NCI-H1092 treated with DMSO at 0.1 percent for 48 hours (cell line): Measurements from ENCODE around the gene TFR2.

Experiments
- DNase-seq: peaks from one replicate; lab custom pipeline; 2025; lab: John Stamatoyannopoulos, UW

Gene TFR2

DNA sequence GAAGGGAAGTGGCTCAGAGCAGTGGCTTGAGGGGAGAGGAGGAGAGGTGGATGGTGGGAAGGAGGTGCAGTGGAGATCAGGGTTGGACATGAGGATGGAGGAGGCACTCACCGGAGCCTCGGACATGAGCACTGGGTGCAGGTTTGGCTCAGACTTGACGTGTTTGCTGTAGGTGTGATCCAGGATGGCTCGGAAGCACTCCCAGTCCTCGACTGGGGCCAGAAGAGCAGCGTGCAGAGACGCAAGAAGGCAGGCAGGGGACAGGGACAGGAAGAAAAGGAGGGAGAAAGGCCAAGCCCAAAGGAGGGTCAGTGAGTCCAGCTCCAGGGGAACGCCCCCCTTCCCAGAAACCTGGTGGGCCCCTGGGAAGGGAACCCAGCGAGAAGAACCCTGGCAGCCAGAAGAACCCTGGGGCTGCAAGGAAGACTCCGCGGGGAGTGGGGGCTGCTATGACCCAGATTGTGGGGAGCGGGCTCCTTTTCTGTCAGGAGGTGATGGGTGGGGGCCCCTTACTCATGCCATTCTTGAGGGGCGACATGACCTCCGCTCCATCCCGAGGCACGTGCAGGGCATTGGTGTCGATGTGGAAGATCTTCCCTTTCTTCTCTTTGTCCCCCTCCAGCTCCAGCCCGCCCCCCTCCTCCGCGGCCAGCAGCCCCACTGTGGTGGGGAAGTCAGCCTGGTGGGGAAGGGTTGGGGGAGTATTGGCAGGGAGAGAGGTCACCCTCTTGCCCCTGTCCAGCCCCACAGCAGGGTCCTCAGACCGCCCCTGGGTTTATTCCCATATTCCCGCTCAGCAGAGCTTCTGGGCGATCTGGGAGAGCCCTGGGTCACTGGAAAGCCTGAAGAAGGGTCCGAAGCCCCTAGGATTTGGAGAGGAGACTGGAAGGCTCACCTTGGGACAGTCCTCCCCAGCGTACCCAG, 13.8 kb upstream of the TFR2 start:
- DNase-seq = no peak

DNA sequence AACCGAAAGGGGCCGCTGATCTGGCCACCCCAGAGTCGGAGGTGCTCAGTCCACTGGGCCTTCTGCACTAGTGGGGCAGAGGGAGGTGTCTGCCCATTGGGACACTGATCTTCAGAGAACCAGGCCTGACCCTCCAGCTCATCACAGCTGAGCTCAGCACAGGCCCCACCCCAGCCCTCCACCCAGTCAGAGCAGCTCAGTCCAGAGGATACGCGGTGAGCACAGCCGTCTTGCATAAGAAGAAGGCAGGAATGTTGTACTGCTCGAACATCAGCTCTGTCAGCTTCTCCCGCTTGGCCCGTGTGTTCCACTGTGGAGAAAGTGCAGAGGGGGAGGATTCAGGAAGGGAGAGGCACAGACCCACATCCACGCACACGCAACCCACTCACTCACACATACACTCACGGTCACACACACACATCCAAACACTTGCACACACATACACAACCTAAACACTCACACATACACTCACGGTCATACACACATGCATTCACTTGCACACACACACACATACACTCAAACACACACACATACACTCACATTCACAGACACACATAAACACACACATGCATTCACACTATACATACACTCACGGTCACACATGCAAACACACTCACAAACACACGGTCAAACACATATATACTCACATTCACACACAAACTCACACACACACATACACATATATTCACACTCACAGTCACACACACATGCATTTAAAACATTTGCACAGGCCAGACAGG, 8.6 kb upstream of the TFR2 start:
- DNase-seq = no peak

DNA sequence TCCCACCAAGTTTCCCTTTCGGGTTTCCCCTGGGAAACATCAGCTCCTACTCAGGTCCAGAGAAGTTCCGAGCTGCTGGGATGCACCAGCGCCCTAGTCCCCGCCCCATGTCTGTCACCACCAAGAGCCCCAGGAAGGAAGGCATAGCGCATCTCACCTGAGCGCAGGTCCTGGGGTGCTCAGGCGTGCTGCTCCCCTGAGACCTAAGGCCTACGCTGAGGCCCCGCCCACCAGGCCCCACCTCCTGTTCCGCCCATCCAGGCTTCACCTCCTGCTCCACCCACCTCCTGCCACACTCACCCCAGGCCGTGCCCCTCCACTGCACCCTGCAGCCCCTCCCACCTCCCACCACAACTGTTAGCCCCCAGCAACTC, 1.2 kb upstream of the TFR2 start:
- no peak for DNase-seq

DNA sequence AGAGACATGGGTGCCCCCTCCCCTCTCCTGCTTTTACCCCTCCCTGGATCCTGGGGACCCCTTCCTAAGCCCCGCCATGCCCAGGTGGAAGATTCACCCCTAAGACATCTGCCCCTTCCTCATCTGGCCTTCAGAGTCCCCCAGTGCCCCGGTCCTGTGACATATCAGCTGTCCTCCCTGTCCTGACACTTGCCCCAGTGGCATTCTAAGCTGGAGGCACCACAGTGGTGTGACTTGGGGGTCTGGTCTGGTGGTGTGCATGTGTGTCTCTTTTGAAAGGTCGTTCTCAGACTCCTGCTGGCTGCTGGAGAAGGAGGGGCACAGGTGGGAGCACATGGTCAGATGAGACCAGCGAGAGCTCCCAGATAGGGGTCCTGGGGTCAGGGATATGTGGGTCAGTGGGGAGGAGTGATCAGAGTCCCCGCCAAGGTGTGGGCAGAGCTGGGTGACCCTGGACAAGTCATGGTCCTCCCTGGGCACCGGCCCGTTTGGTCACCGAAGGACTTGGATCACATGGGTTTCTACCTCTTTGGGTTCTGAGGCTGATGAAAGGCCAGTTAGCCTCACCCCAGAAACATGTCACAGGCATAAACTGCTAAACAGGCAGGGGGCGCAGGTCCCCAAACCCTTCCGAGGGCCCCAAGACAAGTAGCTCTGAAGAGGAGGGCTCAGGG, 645 bp upstream of the TFR2 start:
- no peak for DNase-seq

DNA sequence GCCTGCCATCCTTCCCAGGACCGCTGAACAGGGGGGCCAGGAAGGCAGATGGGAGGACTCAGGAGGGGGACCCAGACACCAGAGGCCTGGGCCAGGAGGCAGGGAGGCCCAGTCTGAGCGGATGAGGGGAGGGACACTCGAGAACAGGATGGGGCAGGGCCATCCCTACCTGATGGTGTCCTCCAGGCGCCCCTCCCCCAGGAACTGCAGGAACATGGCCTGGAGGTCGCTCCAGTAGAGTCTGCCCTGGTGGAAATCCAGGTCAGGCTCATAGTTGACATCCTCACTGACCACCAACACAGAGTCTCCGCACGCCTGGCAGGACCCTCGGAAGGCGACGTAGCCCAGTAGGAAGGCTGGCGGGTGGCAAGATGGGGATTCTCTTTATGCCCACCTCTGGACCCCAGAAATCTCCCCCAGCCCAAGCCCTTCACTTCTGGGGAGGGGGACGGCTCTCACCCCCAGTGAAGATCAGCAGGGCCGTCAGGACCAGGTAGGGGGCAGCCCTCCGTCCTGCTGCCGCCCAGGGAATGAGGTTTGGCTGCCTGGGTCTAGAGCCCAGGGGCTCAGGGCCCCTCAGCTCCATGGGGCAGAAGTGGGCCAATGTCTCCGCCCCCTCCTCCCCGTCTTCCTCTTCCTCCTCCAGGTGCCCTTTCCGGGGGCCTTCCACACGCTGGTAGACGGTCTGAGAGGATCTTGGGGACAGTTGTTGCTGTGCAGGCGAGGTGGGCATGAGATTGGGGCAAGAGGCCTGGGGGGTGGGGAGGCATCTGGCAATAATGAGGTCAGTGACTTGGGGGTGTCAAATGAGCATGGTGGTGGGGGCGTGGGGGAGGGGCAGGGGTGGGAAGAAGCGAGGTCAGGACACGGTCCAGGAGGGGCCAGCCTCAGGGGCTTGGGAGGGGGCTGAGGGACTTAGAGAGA, 573 bp downstream of the TFR2 start:
- DNase-seq = no peak

DNA sequence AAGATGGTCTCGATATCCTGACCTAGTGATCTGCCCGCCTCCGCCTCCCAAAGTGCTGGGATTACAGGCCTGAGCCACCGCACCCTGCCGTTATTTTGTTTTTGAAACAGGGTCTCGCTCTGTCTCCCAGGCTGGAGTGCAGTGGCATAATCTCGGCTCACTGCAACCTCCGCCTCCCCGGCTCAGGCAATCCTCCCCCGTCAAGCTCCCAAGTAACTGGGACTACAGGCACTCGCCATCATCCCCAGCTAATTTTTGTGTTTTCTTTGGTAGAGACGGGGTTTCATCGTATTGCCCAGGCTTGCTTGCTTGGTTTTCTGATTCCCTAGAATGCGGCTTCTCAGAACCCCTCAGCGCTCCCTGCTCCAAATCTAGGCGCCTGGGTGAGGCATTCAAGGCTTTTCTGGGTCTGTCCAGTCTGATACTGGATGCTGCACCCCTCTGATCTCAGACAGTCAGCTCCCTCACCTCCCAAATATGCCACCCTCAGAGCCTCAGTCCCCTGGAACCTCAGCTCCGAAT, 1.3 kb downstream of the TFR2 start:
- DNase-seq = no peak

DNA sequence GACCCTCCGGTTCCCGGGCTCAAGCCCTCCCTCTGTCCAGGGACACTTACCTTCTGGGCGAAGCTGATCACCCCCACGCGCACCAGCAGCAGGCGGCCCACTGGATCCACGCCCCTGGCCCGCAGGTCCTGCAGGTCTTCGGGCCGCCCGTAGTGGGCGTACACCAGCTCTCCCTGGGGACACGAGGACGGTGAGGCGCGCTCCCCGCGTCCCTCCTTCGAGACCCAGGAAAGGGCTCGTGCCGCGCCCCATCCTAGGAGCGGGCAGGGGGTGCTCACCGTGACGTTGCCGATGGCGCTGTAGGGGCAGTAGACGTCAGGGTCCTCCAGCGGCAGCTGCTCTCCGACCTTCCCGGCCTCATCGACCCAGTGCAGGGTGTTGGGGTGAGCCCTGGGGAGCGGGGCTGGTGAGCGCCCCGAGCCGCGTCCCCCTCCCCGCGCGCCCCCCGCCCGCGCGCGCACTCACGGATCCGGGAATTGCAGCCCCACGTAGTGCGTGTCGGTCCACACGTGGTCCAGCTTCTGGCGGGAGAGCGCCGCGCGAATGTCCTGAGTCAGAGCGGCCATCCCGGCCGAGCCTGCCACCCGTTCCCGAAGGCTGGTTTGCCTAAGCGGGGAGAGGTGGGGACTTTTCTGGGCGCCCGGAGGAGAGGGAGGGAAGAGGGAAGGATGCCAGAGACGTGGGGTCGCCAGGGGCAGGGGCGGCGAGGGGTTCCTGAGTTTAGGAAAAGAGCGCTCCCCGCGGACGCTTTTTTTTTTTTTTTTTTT, 8.2 kb downstream of the TFR2 start:
- peak; percentile 50 for DNase-seq

DNA sequence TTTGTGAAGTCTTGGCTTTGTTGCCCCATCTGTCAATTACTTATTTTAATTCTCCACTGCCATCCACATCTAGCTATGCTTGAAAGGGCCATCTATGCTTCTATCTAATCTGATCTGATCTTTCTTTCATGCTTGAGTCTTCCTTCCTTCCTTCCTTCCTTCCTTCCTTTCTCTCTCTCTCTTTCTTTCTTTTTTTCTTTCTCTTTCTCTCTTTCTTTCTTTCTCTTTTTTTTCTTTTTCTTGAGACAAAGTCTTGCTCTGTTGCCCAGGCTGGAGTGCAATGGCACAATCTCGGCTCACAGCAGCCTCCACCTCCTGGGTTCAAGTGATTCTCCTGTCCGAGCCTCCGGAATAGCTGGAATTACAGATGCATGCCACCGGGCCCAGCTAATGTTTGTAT, 11.3 kb downstream of the TFR2 start:
- DNase-seq = no peak

DNA sequence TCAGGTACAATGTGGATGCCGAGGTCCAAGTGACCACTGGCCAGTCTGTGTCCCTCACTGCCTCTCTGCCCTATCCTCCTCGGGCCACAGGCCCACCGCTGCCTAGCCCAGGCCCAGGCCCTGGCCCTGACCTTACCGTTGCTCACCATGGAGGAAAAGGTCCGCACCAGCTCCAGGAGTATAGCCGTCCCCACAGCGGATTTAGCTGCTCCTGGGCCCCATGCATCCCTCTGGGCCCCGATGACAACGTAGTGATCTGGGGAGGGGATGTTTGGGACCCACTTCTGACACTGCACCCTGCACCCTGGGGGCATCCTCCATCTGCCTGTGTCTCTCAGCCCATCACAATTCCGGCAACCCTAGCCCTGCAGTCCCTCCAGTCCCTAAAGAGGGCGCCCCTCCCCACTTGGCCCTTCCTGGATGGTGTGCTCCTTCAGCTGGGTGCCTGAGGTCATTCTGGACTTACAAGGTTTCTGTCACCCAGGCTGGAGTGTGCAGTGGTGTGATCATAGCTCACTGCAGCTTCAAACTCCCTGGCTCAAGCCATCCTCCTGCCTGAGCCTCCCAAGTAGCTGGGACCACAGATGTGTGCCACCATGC, 12.1 kb downstream of the TFR2 start:
- no peak for DNase-seq

DNA sequence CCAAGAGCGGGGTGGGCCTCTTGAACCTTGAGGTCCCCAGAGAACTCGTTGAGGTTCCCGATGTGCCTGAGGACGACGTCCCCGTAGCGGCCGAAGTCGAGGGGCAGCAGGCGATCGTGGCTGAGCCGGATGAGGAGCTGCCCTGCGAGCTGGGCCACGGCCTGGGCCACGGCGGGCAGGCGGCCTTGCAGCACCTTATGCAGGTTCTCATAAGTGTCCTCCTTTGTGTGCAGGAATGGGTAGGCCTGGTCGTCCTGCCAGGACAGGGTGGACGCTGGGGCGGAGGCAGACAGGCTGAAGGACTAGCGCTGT, 14.2 kb downstream of the TFR2 start:
- no peak for DNase-seq

DNA sequence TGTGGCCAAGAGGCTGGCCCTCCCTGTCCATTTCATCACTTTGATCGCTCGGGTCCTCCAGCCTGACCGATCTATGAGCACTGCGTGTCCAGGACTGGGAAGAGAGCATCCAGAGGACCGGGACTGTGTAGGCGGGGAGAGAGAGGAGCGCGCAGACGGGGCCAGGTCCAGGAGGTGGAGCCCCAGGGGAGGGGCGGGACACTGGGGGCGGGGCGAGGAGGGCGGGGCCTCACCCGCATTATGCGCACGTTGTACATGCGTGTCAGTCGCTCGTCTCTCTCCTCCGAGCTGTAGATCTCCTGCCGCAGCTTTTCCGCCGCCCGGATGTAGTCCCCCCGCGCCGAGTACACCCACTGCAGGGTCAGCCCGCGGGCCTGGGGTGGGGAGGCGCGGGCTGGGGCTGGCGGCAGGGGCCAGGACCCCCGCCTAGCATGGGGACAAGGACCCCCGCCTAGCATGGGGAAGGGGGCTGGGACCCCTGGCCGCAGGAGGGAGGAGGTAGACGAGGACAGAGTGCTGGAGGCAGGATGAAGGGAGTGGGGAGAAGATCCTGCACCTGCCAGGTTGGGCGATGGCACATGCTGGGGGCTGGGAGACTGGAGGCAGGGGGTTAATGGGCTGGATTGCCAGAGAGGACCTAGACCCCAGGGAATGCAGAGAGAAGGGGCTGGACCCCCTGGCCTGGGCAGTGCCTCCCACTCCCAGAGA, 14.7 kb downstream of the TFR2 start:
- DNase-seq = peak; percentile 82

DNA sequence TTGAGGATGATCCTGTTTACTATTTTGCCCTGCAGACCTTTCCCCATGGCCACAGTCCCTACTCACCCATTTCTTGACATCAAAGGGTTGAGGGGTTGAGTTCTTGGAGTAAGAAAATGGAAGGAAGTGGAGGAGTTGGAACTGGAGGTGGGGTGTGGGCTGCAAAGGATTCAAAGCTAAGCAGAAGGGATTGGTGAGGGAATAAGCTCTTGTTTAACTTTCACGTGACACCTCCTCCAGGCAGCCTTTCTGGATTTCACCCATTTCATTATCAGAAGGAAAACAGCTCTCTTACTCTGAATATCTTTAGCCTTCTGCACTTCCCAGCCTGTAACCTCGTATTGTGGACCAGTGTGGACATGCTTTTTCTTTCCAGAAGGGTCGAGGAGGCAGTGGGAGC, 15.3 kb downstream of the TFR2 start:
- DNase-seq = no peak

DNA sequence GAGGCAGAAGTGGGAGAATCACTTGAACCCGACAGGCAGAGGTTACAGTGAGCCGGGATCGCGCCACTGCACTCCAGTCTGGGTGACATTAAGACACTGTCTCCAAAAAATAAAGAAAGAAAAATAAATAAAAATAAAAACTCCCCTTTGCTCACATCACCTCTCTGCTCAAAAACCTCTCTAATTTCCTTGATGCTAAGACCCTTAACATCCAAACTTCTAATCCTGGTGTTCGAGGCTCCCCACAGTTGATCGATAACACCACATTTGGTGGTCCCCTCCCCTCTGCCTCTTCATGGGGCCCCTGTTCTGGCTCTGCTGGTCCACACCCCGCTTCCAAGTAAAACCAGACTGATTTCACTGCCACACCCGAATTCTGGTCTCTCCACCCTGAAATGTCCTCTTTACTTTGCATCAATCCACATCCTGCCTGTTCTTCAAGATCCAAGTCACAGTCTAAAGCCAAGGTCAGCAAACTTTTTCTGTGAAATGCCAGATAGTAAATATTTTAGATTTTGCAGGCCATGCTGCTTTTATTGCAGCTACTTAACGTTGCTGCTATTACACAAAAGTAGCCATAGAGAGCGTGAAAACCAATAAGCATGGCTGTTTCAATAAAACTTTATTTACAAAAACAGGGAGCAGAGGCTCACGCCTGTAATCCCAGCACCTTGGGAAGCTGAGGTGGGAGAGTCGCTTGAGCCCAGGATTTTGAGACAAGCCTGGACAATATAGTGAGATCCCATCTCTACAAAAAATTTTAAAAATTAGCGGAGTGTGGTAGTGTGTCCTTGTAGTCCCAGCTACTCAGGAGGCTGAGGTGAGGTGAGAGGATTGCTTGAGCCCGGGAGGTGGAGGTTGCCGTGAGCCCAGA, 17.2 kb downstream of the TFR2 start:
- DNase-seq = no peak

DNA sequence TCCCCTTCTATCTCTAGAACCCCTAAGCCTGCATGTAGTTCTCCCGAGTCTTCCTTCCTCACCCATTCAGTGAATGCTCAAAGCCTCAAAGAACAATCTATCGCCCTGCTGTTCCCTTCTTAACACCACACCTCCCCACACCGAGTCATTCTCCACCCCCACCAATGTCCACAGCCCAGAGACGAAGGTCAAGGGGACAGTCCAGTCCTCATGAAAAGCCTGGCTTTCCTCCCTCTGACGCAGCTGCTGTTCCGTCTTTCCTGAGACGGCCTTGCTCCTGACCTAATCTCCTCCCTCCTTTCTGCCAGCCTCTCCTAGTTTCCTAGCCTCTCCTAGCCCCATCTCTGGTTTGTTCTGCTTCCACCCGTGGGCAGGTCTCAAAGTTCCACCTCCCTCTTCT, 19.8 kb downstream of the TFR2 start:
- DNase-seq = no peak

DNA sequence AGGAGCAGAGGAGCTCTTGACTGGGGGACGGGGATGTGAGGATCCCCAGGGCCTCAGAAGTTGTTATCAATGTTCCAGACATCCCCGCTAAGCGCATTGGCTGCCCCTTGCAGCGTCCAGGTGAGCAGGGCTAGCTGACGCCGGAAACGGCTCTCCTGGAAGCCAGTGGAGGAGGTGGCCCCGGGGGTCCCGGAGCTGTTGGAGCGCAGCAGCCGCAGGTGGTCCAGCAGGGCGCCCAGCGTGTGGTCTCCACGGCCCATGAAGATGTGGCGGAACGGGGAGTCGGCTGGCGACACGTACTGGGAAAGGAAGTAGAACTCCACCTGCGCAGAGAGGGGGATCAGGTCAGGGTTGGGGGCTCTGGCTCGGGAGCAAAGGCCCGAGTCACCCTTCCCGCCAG, 20.5 kb downstream of the TFR2 start:
- no peak for DNase-seq

DNA sequence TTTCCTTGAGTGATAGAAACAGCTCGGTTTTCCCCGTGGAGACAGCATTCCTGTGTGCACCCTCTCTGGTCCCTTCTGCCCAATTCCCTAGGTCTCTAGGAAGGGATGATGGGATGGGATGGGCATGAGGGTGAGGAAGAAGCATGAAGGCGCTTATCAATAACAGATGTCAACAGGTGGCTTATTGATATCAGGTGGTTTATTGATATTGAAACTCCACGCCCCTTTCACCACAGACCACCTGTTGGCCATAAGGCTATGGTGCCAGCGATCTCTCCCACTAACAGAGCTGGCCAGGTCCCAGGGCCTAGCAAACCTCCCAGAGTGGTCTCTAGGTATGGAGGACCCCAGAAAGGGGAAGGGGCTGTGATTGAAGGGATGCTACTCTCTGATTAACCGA, 21.1 kb downstream of the TFR2 start:
- no peak for DNase-seq

DNA sequence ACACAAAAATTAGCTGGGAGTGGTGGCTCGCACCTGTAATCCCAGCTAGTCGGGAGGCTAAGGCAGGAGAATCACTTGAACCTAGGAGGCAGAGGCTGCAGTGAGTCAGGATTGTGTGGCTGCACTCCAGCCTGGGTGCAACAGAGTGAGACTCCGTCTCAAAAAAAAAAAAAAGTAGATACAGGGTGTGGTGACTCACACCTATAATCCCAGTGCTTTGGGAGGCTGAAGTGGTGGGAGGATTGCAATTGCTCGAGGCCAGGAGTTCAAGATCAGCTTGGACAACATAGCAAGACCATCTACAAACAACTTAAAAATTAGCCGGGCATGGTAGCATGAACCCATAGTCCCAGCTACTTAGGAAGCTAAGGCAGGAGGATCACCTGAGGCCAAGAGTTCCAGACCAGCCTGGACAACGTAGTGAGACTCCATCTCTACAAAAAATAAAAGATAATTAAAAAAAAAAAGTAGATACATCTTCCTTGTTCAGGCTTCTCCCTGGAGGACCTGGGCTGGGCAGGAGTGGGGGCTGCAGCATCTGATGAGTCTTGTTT, 27.0 kb downstream of the TFR2 start:
- no peak for DNase-seq

DNA sequence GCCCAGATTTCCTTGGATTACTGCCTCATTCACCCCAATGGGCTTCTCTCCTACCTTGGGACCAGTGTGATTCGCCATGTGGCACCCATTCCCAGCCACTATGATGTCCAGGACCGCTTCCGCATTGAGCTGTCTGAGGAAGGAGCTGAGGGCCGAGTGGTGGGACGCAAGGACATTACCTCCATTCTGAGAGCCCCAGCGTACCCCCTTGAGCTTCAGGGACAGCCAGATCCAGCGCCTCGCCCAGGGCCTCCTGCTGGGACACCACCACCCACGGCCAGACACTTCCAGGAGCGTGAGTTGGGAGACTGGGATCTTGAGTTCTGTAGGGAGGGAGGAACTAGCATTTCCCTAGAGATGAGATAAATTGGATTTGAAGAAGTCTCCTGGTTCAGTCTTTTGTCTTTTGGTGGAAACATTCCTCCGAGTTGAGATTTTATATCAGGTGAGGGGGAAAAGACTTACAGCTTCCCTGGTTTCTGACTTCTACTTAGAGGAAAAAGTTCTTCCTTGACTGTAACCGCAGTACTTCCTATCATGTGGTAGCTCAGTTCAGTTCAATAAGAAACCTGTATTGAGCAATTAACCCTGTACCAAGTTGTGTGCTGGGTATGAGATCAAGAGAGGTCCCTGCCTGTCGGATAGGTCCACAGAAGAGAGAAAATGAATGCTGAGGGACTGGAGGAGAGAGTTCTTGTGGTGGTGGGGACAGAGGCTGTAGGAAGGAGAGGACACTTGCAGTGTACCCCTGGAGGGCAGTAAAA, 27.8 kb downstream of the TFR2 start:
- DNase-seq = no peak
